ENCODE measurements around the gene COLQ. TPM values are rescaled to one million over a fixed set of nuclear protein-coding genes. Genes with fewer than 3 reads are reported as not detected.

The COLQ gene
- polyA plus RNA-seq, 2 of the 4 experiments (the other 2 are of a cell fraction), result 0.71 to 1.1 TPM

- ChIA-PET POLR2A (no interaction called here), CTCF (interaction anchor here (1.6 kb wide), 1 partner anchor 16 kb away, joined by 4 read pairs; no protein-coding TSS in a partner anchor)
- ATAC-seq, result no peak
- FAIRE-seq, result no peak
- no peak for DNase-seq (ENCODE audit: low read depth in 1 of 2, low spot score in 1 of 2)
- H3K9me3 ChIP-seq, result no peaks in the 10 kb centered on the region
- H3K4me2 ChIP-seq, result no peak overlapping the region
- no peak overlapping the region for H3K27ac ChIP-seq
- WGBS (ENCODE audit: missing lambda C conversion rate), result 90% methylated on average over 3 of the region's 3 CpGs
- TF ChIP-seq RNF2 (IDR thresholded peaks at IDR 0.05; ENCODE audit: borderline replicate concordance, low read depth) (no peak), TP53 (CRISPR knock-in tag; IDR thresholded peaks at IDR 0.05) (no peak), PBX3 (IDR thresholded peaks at IDR 0.05) (no peak), ZNF302 (CRISPR knock-in tag; IDR thresholded peaks at IDR 0.05) (no peak)
- no peaks in the 10 kb centered on the region for H3K4me1 ChIP-seq
- no peak overlapping the region for H3K4me3 ChIP-seq
Measured at GRCh38 chr3:15506571-15506970, 14.9 kb downstream of the COLQ start.

GRCh38 chr3:15505479-15506165 is 15.9 kb downstream of the COLQ start:
- CTCF ChIA-PET, result no interaction called here

GRCh38 chr3:15502616-15503015 is 18.9 kb downstream of the COLQ start:
- no peak overlapping the region for H3K27ac ChIP-seq
- no peaks in the 10 kb centered on the region for H3K9me3 ChIP-seq
- WGBS (ENCODE audit: missing lambda C conversion rate), result 73% methylated on average over 8 of the region's 8 CpGs
- no peak for ATAC-seq
- no peaks in the 10 kb centered on the region for H3K4me1 ChIP-seq
- FAIRE-seq, result no peak
- TF ChIP-seq ZFP36 (IDR thresholded peaks at IDR 0.05; ENCODE audit: borderline replicate concordance, partially characterized antibody), result no peak
- no peak for TF ChIP-seq TFCP2L1 (CRISPR knock-in tag; IDR thresholded peaks at IDR 0.05)
- TF ChIP-seq NR3C1 (IDR thresholded peaks at IDR 0.05), result no peak
- TF ChIP-seq POLR2AphosphoS2 (conservative IDR thresholded peaks at IDR 0.05; ENCODE audit: low read length), result no peak
- no peak for TF ChIP-seq ZSCAN20 (CRISPR knock-in tag; IDR thresholded peaks at IDR 0.05)
- no peak for TF ChIP-seq CHD4 (IDR thresholded peaks at IDR 0.05; ENCODE audit: borderline replicate concordance)
- no peak for TF ChIP-seq NFE2L2 (conservative IDR thresholded peaks at IDR 0.05; ENCODE audit: low read length)
- TF ChIP-seq HOXB5 (CRISPR knock-in tag; IDR thresholded peaks at IDR 0.05), result no peak
- no peak for TF ChIP-seq SMC3 (IDR thresholded peaks at IDR 0.05)
- TF ChIP-seq NPAS2 (CRISPR knock-in tag; IDR thresholded peaks at IDR 0.05; ENCODE audit: borderline replicate concordance), result no peak
- no peak for TF ChIP-seq RCOR1 (IDR thresholded peaks at IDR 0.05; ENCODE audit: low read depth, low read length)
- TF ChIP-seq HDAC2 (IDR thresholded peaks at IDR 0.05), result no peak
- TF ChIP-seq BCL3 (IDR thresholded peaks at IDR 0.05), result no peak
- TF ChIP-seq REST (IDR thresholded peaks at IDR 0.05), result no peak
- no peak for TF ChIP-seq E2F6 (IDR thresholded peaks at IDR 0.05; ENCODE audit: borderline replicate concordance, low read depth)
- ChIA-PET POLR2A (no interaction called here), CTCF (no interaction called here)
- DNase-seq (ENCODE audit: low read depth in 1 of 2, low spot score in 1 of 2), result no peak
- no peak overlapping the region for H3K4me2 ChIP-seq
- no peak overlapping the region for H3K4me3 ChIP-seq

More at GRCh38 chr3:15505479-15506165, 15.9 kb downstream of the COLQ start:
- H3K4me1 ChIP-seq, result no peaks in the 10 kb centered on the region
- H3K9me3 ChIP-seq, result no peaks in the 10 kb centered on the region
- no peak overlapping the region for H3K4me2 ChIP-seq
- H3K4me3 ChIP-seq, result no peak overlapping the region
- ATAC-seq, result no peak
- POLR2A ChIA-PET, result no interaction called here
- H3K27ac ChIP-seq, result no peak overlapping the region
- no peak for FAIRE-seq
- 59% methylated on average over 7 of the region's 7 CpGs for WGBS (ENCODE audit: missing lambda C conversion rate)
- TF ChIP-seq RNF2 (IDR thresholded peaks at IDR 0.05; ENCODE audit: borderline replicate concordance, low read depth) (no peak), SREBF2 (IDR thresholded peaks at IDR 0.05) (no peak), CBX2 (IDR thresholded peaks at IDR 0.05; ENCODE audit: borderline replicate concordance, low read depth) (no peak), HOXB13 (CRISPR knock-in tag; IDR thresholded peaks at IDR 0.05; ENCODE audit: low read depth) (no peak), ATOH8 (CRISPR knock-in tag; IDR thresholded peaks at IDR 0.05; ENCODE audit: low read depth) (no peak)
- no peak for DNase-seq (ENCODE audit: low read depth in 1 of 2, low spot score in 1 of 2)
